Fibroblast of skin of right biceps (primary cell): ENCODE data around the gene FLYWCH2.

Experiments used
- DNase-seq: peaks from one replicate; pipeline ENCODE4 v3.0.0-alpha.2; 2013

FLYWCH2 gene

DNA sequence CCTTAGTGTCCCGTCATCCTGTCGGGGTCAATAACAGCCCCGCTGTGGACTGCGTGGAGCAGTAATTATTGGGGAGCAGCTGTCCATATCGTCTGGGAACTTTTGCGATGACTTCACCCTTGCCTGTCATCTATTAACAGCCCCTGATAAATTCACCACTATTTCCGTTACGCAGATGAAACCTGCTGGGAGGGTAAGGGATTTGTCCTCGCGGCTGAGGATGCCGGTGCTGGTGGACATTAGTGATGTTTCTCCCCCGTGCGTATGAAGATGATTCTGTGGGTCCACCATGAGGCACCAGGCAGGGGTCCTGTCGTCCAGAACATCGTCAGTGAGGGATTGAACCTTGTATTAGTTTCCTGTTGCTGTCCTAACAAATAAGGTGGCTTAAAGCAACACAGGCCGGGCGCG, 1.0 kb downstream of the FLYWCH2 start:
- DNase-seq = peak; percentile 22

DNA sequence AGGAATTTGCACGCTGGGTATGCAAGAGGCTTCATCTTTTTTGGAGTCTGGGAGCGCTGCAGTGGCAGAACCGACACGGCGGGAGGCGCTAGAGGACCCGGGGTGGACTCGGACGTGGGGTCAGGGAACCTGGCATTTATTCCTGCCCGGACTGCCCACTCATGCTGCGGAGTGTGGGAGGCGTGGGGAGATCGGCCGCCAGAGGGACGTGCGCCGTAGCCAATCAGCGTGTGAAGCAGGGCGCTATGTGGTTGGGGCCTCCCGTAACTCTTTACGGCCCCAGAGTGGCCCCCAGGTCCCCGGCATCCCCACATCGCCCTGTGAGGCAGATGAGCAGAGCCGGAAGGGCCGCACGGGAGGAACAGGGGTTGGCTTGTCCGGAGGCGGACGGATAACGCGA, 11.2 kb downstream of the FLYWCH2 start:
- no peak for DNase-seq

DNA sequence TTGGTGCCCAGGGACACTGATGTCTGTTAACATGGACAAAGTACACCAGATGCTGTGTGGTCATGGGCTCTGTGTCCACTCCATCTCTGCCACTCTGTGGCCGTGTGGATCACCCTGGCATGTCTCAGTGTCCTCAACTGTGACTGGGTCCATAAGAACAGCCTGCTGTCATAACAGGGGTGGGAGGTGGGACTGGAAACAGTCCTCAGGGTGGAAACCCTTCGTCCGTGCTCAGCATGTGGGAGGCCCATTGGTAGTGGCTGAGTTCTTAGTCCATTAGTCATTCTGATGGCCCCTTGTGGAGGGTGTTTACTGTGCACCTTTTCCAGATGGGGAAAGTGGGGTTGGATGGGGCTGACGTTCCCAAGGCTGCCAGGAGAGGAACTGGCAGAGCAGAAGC, 12.8 kb downstream of the FLYWCH2 start:
- peak; percentile 59 for DNase-seq

DNA sequence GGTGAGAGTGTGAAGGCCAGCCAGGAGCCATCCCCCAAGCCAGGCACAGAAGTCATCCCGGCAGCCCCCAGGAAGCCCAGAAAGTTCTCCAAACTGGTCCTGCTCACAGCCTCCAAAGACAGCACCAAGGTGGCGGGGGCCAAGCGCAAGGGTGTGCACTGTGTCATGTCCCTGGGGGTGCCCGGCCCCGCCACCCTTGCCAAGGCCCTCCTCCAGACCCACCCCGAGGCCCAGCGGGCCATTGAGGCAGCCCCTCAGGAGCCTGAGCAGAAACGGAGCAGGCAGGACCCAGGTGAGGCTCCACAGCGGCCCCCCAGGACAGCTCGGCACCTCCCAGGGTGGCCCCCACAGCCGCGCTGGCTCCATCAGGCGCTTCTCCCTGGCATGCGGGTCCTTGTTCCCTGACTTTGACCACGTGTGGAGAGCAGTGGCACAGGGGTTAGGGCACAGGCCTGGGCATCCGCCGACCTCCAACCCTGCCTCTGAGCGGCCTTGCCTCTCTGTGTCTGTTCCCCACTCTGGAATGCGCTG, 13.5 kb downstream of the FLYWCH2 start:
- no peak for DNase-seq

DNA sequence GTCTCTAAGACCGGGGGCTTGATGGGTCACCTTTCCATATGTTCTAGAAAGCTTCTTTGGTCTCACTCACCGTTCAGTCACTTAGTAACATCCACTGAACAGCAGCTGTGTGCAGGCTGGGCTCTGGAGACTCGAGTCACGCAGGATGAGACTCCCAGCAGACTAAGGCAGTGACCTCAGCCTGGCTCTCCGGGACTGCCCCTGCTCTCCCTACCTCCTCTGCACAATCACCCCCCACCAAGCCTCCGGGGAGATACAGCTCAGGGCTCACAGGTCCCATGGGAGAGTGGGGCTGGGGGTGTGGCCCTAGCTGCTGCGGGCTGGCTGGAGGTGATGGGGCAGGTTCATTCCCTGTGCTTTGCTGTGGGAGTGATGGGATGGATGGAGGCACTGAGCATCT, 14.1 kb downstream of the FLYWCH2 start:
- peak; percentile 34 for DNase-seq

DNA sequence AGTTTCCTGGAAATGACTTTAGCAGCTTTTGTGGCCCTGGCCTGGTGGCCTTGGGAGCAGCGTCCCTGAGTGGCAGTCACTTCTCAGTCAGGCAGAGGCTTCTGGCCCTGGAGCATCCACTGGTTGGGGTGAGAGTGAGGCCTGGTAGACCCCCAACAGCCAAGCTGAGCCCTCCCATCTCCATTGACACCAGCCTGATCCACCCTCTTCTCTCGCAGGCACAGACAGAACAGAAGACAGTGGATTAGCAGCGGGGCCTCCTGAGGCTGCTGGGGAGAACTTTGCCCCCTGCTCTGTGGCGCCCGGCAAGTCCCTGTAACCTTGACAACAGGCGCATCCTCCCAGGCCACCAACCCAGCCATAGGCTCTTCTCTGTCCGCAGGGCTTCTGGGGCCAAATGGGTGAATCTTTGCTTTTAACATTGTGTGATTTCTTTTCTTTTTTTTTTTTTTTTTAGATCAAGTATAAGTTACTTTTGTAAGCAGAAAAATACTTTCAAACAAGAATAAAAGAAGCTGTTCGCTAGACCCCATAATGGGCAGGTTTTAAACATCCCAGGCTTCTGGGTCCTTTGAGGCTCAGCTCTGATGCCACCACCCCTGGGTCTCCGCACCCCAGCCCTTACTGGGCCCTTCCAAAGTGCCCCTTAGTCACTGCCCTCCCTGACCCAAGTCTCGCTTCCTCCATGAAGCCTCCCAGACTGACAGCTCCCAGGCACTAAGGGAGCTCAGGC, 16.0 kb downstream of the FLYWCH2 start:
- no peak for DNase-seq

DNA sequence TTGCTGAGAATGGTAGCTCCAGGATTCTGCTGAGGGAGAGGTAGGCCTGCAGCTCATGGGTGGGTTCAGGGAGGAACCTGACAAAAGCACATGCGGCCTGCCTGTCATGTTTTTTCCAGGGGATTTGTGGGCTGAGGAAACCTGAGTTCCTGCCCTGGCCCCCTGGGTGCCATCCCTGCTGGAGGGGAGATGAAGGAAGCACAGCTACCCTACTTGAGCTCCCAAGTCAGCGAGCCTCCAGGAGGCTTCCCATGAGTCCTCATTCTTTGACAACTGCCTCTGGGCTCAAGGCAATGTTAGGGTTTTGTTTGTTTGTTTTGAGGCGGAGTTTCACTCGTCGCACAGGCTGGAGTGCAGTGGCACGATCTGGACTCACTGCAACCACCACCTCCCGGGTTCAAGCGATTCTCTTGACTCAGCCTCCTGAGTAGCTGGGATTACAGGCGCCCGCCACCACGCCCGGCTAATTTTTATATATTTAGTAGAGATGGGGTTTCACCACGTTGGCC, 16.6 kb downstream of the FLYWCH2 start:
- no peak for DNase-seq

DNA sequence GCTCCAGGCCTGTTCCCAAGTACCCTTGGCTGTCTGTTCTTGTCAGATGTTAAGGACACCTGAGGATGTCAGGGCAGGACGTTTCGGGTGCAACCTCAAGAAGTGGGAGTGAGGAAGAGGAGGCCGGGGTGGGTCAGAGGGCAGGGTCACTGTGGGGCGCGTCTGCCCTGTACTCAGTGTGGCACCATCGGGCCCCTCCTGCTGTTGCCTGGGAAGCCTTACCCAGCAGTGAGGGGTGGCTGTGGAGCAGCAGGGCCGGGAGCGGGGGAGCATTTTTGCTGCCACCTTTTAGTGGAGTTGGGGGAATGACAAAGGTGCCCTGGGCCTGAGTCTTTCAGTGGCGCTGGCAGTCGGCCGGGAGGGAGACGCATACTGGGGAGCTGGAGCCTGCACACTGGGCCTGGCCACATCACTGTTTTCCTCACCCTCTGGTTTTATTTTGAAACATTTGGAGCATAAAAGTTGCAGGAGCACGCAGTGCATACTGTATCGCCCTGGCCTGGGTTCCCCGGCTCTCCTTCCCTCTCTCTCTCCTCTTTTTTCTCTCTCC, 17.6 kb downstream of the FLYWCH2 start:
- no peak for DNase-seq

DNA sequence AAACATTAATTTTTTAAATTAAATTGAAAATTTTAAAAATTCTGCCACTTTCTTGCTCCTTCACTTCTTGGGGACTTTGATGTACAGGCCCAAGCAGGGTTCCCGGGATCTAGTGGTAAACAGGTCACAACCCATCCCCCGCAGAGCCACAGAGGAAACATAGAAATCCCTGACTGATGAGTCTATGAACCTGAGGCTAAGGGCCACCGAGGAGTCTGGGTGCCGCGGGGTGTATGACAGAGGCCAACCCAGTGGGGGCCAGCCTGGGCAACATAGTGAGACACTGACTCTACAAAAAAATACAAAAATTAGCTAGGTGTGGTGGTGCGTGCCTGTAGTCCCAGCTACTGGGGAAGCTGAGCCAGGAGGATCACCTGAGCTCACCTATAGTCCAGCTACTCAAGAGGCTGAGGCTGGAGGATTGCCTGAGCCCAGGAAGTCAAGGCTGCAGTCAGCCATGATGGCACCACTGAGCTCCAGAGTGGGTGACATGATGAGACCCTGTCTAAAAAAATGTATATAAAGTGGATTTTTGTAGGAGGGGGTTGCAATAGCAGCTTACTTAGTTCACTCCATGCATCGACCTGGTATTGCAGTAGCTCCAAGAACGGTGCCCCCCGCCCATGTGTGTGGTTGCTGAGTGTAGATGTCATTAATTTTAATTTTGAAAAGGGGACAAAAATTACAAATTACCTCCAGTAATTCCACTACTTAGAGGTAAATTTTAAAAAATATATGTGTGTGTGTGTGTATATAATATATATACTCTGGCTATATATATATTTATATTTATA, 19.5 kb downstream of the FLYWCH2 start:
- DNase-seq = no peak

DNA sequence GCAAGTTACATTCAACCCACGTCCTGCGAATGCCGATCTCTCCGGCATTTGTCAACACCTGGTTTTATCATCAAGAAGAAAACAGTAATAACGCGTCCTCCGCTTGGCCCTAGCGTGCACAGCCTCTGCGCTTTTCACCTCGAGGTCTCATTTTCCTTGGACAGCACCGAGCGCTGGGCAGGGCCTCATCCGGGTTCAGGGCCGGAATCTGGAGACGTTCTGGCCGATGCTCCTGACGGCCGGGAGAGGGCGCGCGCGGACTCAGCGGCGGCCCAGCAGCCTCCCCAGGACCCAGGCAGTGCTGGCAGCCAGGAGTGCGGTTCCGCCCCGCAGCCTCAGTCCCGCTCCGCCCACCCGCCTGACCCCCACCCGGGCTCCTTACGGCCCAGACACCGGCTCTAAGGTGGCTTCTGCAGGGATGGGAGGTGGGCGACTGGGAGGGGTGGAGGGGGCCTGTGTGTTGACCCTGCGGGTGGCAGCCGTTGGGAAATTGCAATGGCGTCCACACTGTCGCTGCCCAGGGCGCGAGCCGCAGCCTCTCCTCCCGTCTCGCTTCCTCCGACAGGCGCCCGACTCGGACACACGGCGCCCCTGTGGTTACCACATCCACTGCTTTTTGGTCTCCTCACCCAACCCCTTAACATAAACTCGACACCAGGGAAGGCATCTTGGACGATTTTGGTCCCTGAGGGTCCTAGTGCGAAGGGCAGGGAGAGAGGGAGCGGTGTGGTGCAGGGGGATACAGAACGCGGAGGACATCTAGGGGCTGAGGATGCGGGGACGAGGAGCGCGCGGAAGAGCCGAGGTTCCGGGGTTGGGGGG, 21.3 kb downstream of the FLYWCH2 start:
- DNase-seq = peak; percentile 78

DNA sequence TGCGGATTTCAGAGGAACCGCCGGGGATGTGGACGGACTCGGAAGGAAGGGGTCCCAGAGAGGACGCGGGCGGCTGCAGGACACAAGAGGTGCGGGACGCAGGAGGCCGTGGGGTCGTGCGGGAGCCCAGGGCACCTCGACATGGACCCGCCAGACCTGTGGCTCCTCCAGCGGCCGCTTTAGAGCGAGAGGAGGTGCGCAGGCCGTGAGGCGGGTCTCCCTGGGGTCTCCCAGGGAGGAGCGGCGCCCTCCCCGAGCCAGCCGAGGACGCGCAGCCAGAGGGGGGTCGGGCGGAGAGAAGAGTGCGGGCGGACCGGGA, 21.9 kb downstream of the FLYWCH2 start:
- DNase-seq = no peak

DNA sequence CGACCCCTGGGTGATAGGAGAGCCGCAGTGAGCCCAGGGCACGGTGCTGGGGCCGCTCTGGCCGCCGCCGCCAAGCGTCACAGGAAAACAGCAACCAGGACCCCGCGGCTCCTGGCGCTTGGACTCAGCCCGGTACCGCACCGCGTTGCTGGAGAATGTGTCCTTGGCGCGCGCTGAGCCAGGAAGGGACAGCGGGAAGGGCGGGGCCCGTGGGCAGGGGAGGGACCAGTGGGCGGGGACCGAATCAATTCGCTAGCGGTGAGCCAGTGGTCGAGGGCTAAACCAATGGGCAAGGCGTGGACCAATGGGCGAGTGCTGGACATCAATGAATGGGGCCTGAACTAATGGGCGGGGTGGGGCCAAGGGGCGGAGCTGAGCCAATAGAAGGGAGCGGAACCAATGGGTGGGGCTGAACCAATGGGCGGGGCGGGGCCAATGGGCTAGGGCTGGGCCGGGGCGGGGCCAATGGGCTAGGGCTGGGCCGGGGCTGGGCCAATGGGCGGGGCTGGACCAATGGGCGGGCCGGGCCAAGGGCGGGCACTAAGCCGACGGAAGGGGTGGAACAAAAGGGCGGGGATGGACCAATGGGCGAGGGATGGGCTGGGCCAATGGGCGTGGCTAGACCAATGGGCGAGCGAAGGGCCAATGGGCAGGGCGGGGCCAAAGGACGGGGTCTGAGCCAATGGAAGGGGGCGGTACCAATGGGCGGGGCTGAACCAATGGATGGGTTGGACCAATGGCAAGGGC, 22.4 kb downstream of the FLYWCH2 start:
- peak; percentile 99 for DNase-seq

DNA sequence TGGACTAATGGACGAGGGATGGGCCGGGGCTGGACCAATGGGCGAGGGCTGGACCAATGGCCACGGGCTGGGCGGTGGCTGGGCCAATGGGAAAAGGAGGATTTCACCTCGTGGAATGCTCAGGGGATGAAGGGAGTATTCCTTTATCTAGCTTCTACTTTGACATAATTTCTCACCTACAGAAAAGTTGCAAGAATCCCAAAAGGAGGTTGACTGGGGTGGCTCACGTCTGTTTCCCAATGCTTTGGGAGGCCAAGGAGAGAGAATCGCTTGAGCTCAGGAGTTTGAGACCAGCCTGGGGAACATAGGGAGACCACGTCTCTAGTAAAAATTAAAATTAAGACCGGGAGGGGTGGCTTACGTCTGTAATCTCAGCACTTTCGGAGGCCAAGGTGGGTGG, 23.0 kb downstream of the FLYWCH2 start:
- no peak for DNase-seq

DNA sequence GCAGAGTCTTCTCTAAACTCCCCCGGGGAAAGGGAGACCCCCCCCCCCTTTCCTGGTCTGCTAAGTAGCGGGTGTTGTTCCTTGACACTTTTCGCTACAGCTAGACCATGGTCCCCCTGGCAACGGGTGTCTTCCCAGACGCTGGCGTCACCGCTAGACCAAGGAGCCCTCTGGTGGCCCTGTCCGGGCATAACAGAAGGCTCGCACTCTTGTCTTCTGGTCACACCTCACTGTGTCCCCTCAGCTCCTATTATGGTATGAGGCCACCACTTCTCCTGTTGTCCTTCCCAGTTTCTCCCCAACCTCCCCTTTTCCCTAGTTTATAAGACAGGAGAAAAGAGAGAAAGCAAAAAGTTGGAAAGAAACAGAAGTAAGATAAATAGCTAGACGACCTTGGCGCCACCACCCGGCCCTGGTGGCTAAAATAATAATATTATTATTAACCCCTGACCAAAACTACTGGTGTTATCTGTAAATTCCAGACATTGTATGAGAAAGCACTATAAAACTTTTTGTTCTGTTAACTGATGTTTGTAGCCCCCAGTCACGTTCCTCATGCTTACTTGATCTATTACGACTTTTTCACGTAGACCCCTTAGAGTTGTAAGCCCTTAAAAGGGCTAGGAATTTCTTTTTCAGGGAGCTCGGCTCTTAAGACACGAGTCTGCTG, 24.2 kb downstream of the FLYWCH2 start:
- DNase-seq = peak; percentile 57

DNA sequence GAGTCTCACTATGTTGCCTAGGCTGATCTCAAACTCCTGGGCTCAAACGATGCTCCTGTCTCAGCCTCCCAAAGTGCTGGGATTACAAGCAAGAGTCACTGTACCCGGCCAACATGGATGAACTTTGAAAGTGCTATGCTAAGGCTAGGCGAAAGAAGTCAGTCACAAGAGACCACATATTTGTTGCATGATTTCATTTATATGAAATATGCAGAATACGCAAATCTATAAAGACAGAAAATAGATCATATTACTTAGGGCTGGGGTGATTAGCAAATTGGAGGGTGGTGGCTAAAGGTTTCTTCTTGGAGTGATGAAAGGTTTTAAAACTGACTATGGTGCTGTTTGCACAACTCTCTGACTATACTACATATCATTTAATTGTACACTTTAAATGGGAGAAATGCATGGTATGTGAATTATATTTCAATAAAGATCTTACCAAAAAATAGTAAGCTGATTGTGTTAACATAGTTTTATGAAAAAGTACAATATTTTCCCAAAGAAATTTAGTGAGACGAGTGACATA, 27.5 kb downstream of the FLYWCH2 start:
- peak; percentile 58 for DNase-seq

DNA sequence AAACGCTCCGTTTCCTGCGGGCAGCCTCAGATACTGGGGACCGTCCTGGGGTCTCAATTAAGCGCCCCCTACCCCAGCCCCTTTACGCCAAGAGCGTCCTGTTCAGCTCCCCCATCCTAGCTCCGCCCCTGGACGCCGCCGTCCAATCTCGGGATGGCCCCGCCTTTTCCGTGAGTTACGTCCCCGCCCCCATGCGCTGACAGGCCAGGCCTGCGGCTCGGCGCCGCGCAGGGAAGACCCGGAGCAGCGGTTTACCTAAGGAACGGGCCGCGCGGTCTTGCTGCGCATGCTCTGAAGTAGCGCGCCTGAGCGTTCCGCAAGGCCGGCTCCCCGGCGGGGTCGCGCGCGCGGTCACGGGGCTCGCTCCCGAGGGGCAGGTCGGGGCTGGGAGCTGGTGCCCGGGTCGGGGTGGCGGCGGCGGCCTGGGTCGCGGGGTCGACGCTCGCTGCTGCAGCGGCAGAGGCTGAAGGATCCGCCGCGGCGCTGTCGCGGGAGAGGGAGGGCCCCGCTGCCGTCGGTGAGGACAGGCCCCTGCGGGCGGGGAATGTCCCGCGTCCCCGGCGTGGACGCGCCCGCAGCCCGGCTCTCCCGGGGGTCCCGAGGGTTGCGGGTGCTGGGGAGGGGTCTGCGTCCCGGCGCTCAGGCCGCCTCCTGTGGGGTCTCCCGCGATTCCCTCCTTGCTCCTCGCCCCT, 28.8 kb downstream of the FLYWCH2 start, which contains the start of gene FLYWCH1:
TSS of gene FLYWCH1 (plus strand) at position 294 of the 692 bp plus-strand sequence. CDS start 17,755 bp downstream, outside the sequence.
- peak; percentile 98 for DNase-seq

DNA sequence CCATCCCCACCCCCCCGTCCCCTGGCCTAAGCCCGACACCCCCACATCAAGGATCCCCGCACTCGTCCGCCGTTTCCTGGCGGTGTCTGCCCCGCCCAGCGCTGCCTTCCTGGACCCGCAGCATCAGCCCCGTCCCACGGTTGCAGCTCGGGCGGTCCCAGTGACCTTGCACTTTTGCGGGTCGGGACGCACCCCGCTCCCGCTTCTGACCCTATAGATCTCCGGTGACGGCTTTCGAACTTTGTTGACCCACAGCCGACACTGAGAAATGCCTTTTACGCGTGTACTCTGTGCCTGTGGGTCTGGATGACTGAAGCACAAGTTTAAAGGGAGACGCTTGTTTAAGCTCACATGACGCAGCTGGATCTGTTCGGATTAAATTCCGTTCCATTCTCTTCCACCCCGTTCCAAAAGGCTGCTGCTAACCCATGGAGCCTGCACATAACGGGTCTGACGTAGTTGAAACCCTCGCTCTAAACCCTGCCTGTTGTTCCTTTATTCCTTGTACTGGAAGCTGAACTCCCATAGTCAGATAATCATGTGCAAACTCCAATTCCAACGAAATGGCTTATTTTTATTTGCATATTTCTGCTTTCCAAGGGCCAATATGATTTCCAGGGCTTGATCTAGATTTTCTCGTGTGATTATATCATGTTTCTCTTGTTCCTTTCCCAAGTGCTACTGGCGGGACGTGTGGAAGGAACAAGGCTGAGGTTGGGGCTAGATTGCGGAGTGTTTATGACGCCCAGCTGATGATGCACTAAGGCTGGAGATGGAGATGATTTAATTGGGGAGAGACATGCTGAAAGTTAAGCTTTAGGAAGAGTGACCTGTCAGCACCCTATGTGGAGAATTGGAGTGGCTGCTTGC, 29.6 kb downstream of the FLYWCH2 start:
- DNase-seq = peak; percentile 57

DNA sequence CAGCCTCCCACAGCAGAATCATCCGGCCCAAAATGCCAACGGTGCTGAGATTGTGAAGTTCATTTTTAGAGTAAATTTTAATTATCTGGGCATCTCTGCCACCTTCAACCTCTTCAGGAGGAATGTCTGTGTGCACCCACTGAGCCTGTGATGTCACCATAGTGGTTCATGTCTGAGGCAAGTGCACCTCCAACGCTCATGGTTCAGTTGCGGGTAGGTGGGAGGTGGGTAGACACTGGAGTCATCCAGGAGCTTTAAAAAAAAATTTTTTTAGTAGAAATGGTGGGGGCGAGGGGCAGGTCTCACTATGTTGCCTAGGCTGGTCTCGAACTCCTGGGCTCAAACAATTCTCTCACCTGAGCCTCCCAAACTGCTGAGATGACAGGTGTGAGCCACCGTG, 30.6 kb downstream of the FLYWCH2 start:
- DNase-seq = no peak

DNA sequence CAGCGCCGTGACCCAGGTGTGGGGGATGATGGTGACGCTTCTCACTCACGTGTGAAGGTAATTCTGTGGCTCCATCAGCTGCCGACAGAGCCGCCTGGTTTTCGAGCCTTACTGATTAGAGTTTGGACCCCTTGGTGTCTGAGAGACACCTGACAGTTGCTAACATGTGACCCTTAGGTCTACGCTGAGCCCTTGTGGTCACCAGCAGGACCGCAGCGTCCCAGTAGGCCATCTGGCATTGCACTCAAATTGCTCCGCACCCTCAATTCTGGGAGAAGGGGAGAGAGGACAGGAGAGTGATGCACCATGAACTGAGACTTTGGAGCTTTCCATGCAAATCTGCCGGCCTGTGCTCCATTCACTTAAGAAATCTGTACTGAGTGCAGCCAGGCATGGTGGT, 31.2 kb downstream of the FLYWCH2 start:
- DNase-seq = no peak
